COR-L47 (cell line): ENCODE measurements around the gene MED31.
"Not testable (repeated sequence)": the region's sequence is repeated elsewhere in the genome, so short reads cannot be mapped to it uniquely, and the experiment has no call there.

ENCODE experiments used
- DNase-seq: peaks from one replicate; lab custom pipeline; 2025; lab: John Stamatoyannopoulos, UW

MED31 gene

DNA sequence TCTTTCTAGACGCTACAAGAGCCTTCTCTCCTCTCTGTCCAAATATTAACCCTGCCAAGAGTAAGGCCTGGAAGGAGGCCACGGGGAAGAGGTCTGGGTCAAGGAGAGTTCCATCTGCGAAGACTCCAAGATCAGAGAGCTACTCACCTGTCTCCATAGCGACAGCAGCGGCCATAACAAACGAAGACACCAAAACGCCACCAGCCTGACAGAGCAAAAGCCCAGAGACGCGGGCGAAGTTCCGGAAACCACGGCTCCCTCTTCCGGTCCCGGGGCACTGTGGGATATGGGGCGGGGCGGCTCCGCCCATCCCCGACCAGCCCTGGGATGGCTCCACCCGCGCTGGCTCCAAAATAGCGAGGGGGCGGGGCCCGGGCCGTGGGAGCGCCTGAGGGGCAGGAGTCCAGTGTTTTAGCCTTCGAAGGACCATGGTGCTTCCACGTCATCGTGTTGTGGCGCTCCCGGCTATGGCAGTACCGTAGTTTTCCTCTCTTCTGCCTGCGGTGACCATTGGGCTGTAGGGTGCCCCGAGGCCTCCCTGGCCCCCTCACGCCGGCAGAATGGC lies at the start of gene MED31, which contains the start of gene C17orf100:
TSS of gene MED31 (minus strand) at position 252 of the 565 bp plus-strand sequence. CDS start at position 175, 77 bp downstream.
TSS of gene C17orf100 (plus strand) at position 409 of the 565 bp plus-strand sequence. CDS start at position 561, 152 bp downstream.
- peak; percentile 74 for DNase-seq

DNA sequence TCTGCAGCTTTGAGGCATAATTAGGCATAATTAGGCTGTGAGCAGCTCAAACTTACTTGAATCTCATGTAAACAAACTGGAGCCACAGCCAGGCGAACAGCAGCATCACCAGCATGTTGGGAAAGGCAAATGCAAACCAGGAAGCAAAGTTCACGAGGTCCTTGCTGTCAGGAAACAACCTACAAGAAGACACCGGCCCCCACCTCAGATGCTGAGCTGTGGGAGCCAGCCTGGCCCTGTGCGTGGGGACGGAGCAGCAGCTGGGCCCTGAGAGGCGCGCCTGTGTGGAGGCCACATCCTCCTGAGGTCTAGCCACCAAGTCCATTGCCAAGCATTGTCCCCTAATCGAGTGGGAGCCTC lies 49.5 kb upstream of the MED31 start:
- no peak for DNase-seq

DNA sequence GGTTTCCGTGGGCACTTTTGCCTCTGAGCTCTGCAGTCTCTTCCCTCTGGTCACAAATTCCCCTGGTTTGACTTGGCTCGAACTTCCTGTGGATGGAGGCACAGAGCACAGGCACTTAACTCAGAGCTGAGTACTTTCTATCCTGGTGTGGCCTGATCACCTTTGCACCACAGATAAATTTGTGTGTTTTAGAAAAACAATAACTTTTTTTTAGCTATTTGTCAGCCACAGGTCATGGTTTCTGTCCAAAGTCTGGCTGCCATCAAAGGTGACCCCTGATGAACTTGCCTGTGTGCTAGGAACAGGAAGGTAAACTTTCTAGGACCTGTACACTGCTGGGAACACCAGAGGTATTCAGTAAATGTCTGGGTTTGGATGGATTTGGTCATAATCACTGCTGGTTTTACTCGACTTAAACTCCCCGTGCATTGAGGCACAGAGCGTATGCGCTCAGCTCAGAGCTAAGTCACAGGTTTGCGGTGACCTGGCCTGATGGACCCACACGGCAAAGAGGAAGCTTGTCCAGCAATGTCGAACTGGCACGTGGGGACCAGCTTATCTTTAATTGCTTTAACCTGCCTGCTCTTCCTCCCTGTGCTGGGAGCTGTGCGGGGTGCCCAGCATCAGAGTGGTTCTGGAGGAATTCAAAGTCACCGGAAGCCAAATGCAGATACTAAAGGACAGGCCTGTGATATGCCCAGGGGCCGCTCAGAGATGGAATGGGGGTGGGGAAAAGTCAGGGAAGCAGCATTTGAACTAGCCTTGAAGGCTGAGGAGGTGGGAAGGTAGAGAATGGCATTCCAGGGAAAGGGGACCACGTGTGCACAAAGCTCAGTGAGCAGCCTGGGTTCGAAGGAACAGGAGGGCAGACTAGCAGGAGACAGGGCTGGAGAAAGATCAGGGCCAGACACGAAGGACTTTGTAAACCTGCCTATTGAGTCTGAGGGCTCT lies 48.9 kb upstream of the MED31 start:
- DNase-seq, result no peak

DNA sequence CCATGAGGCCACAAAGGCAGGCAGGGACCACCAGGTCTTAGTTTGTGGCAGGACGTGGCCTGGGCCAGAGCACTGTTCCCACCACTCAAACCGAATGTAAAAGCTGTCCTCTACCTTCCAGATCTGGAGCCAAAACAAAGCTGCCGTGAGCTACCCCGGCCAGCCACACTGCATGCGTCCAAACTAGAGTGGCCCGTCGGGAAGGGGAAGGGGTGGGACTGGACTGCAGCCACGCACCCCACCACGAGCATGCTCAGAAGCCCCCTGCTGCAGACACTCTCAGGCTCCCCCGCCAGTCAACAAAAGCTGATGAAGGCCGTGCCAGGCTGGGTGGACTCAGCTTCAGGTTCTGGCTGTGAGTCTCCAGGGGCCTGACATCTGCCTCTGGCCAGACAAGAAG lies 46.6 kb upstream of the MED31 start:
- DNase-seq, result no peak

DNA sequence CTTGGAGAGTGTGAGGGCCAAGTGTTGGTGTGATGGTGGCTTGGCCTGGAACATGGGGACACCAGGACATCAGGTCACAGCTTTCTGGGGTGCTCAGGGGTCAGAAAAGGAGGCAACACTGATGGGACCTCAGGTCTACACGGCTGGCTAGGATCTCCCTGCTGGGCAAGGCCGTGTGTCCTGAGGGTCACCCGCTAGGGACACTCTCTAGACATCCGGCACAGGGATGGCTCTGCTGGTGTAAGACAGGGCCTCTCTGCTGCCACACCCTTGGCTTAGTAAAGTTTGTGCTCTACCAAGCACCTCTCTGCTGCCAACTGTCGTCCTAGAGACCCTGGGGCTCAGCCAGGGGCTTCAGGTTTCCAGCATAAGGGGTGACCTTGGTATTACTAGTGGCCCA lies 45.5 kb upstream of the MED31 start:
- DNase-seq, result no peak

DNA sequence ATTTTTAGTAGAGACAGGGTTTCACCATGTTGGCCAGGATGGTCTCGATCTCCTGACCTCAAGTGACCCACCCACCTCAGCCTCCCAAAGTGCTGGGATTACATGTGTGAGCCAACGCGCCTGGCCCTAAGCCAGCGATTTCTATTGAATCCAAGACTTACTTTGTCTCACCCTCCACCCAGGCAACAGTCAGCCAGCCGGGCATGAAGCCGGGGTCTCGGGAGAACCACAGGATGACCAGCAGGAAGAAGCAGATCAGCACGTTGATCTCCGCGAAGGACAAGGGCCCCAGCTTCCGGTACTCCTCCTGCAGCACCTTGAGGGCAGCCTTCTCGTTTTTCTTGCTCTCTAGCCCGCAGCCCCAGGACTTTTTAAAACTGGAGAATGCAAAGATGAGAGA lies 44.2 kb upstream of the MED31 start:
- DNase-seq, result no peak

DNA sequence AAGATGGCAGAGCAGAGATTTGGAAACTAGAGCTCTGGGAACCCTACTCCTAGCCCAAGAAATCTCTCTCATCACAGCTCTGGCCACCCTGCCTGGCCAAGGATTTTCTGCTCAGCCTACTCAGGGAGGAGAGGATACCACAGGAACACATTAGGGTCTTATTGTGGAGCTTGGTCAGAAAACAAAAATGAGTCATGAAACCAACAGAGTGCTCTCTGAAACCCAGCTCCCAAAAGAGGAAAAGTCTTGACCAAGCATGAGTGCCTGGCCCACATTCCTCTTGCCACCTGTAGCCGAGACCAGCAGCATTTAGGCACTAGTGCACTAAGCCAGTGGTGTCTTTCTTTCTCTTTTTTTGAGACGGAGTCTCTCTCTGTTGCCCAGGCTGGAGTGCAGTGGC lies 43.6 kb upstream of the MED31 start:
- no peak for DNase-seq

DNA sequence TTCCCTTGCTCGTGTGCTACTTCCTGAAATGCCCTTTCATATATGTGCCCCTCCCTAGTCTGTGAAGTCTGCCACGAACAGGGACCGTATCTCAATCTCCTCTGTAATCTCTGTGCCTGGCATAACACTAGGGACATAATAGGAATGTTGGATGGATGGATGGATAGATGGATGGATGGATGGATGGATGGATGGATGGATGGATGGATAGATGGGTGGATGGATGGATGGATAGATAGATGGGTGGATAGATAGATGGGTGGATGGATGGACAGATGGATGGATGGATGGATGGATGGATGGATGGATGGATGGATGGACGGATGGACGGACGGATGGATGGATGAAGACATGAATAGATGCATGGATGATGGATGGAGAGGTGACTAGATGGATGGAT lies 40.6 kb upstream of the MED31 start:
- not testable (repeated sequence) for DNase-seq

DNA sequence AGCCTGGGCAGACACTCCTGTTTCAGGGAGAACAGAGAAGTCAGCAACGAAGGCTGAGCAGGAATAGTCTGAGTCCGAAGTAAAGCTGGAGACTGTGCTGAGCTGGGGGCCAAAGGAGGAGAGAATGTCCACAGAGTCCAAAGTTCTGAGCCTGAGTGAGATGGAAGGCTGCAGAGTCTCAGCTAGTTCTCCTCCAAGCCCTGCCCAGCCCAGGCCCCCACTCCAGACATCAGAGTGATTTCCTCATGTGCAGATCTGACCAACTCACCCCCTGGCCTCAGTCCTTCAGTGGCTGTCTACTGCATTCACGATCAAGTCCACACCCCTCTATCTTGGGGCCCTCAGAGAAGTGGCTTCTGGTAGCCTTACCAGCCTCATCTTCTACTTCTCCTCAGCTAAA lies 40.1 kb upstream of the MED31 start:
- DNase-seq, result no peak

DNA sequence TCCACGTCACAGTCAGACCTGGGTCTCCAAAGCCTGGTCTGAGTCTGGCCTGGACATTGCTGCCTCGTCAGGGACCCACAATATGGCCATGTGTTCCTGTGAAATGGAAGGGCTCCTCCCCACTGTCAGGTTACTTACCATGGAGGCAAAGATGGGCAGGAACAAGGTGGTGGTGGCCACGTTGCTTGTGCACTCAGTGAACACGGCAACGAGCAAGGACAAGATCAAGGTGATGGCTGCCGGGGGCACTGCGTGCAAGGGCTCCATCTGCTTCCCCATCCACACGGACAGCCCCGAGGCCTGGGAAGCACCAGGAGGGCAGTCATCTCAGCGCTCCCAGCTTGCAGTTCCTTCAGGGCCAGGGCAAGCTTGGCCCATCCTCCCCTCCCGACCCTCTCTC lies 39.2 kb upstream of the MED31 start:
- DNase-seq, result no peak

DNA sequence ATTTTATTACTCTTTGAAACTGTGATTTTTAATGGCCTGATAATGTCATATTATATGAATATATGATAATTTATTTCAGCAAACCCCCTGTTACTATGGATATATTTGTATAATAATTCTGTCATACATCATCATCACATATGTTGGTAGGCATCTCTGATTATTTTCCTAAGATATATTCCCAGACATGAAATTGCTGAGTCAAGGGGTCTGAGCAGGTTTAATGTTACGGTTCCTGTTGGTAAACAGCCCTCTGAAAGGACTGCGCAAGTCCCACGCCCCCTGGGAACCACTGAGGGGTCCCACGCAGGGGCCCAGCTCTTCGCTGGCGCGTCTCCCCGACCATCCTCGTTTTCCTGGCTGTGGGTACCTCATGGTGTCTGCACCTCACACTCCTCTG lies 37.5 kb upstream of the MED31 start:
- no peak for DNase-seq

DNA sequence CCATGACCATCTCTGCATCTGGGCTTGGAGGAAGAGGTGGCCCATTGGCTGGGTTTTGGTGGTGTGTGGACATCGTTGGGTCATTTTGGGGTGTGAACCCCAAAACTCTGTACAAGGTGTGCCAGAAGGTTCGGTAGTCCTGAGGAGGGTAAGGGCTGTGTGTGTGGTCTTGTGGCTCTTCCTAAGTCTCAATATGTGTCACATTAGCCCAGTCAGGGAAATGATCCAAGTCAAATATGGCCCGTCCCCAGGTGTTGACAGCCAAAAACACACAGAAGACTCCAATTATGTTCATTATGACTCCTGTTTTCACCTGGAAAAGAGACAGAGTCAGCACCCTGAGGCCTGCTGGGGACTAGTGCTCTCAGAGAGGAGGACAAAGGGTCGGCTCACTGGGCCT lies 34.6 kb upstream of the MED31 start:
- peak; percentile 30 for DNase-seq

DNA sequence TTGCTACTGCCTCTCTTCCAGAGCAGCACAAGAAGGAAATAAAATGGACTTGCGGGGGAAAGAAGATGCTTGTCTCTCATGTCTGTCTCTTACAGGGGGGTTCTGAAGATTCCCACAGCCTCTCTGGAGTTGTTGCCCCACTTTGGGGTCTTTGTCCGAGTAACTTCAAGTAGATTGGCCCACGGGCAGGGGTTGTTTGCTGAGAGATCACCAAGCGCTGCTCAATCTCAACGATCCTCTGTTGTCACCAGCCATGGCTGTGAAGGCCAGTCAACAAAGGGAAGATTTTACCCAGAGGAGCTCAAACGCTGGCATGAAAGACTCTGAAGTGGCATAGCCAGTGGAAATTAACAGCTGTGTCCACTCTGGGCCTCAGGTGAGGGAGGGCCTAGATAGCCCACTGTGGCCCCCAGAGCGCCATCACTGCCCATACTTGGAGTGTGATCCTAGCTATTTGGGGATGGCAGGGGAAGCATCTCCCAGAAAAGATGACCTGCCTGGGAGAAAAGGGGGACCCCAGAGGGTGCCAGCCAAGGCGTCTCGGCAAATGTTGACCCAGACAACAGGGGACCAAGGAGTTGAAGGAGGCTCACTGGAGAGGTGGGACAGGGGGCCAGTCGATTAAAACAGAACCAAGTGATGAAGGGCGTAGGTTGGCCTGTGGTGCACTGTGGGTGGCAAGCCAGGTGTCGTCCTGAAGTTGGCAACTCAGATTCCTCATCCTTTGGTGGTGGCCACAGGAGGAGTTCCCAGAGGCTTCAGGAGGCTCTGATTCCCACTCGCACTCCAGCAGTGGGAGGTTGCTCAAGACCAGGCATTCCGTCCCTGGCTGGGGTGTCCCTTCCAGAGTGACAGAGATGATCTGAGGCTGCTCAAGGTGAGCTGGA lies 33.7 kb upstream of the MED31 start:
- DNase-seq, result no peak

DNA sequence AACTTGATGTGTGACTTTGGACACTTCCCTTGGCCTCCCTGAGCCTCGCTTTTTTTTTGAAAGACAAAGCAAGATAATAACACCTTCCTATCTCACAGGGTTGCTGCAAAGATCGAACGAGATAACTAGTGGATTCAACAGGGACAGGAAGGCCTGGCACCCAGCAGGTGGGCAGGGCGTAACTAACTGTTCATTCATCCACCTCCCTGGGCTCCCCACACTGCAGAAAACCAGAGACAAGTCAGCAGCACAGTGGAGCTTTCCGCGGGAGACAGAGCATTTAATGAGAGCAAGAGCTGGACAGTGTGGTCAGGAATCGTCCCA lies 33.0 kb upstream of the MED31 start:
- DNase-seq, result no peak

DNA sequence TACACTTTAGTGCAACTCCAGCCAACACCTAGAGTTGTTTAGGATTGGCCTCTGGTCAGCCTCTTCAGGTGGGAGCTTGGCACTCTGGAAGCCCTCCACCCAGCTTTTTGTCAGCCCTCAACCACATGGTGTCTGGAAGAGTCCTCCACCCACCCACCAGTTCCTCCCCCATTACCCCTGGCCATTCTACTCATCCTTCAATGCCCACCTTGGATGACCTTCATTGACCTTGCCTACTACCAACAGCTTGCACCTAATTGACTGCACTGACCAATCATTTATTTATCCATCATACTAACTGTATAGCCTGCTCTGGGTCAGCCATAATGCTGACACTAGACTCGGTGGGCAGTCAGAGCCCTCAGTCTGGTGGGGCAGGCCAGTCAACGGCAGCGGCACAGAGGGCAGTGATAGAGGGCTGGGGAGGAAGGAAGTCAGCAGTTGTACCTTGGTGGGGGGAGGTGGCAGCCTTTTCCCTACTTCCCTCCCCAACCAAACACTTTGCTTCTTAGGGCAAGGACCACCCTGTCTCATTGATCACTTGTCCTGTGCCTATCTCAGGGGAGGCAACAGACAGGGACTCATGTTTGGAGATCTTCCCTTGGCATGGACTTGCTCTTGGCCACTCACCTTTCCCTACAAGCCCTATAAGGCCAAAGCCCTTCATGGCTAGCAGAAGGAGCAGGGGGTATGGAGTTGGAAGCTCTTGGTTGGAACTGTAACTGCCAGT lies 32.5 kb upstream of the MED31 start:
- DNase-seq, result no peak

DNA sequence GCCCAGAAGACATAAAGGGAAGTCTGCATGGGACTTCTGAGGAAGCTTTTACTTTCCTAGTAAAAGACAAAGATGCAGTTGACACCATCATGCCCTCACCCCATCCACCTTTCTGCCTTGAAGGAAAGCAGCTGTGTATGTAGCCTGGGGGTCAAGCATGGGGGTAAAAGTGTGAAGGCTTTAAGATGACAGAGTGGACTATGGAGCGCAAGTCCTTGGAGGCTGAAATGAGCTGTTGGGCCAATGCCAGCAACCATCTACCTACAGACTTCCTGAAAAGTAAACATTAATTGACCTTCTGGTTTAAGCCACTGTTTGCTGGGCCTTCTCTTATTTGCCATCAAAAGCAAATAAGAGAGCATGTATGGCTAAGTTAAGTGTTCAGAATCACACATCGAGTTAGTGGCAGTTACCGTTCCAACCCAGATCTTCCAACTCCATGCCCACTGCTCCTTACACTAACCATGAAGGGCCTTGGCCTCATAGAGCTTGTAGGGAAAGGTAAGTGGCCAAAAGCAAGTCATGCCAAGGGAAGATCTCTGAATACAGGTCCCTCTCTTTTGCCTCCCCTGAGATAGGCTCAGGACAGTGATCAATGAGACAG lies 31.8 kb upstream of the MED31 start:
- no peak for DNase-seq

DNA sequence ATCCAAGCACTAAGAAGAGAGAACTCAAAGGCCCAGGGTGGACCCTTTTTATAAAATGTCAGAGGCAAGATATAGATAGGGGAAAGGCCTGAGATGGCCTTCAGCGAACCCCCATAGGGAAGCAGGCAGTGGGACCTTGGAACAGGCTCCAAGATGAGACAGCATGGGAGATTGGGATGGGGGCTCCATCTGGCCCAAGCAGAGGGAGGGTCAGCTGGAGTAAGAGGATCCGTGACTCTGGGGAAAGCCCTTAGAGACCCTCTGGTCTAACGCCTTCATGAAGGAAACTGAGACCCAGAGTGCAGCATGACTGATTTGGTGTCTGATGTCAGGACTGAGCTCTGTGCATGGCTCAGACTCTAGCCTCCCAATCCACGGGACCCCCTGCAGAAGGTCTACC lies 30.9 kb upstream of the MED31 start:
- DNase-seq, result no peak

DNA sequence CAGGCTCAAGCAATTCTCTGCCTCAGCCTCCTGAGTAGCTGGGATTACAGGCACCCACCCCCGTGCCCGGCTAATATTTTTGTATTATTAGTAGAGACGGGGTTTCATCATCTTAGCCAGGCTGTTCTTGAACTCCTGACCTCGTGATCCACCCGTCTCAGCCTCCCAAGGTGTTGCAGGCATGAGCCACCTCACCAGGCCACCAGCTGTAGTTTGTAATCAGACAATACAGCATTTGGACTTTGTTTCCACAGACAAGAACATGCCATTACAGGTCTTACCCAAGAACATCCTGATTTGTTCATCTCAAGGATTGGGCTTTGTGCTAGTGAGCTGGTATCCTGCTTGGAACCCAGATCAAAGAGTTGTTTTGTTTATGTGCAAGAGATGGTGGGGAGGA lies 30.3 kb upstream of the MED31 start:
- no peak for DNase-seq

DNA sequence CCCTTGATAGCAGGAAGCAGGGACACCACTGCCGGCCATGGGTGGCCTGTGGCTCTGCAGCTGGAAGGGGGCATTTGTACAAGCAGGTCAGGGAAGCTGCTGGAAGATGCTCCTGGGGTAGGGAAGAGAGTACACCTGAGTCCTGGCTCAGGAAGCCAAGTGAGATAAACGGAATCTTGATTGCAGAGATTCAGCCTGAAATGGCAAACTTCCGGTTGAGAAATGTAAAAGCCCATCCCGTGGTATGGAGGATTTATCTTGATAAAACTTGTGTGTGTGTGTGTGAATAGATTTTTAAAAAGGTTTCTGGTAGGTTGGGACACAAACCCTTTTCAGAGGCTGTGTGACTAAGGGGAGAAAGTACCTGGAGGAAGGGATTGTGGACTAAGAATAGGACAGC lies 29.8 kb upstream of the MED31 start:
- no peak for DNase-seq

DNA sequence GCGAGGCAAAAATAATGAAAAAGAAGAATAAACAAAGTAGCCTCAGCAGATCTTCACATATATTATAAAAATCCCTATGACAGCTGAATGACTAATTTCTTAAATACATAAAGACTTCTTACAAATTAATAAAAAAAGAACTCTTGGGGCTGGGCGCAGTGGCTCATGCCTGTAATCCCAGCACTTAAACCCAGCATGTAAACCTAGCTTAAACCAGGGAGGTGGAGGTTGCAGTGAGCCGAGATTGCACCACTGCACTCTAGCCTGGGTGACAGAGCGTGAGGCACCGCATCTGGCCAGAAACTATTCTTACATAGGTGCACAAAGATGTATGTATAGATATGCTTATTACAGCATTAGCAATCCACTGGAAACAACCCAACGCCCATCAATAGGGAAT lies 27.8 kb upstream of the MED31 start:
- no peak for DNase-seq

DNA sequence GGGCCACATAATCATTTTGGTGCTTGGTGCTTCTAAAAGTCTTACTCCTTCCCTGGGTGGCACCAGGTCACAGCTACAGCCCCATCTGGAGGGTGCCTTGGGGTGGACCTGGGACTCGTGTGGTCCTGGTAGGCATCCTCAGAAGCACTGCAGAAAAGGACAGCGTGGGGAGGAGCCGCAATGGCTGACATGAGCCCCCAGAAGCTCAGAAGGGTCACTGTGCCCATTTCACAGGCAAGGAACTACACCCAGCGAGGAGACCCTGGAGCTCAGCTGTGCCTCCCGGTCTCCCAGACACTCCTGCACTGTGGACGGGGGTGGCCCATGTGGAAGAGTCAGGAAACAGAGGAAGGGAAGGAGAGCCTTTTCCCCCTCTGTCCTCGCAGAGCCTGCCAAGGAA lies 26.5 kb upstream of the MED31 start:
- DNase-seq, result no peak
